GM23338 (cell line): ENCODE results near the gene PSMD11.
"Not testable (repeated sequence)": the region's sequence is repeated elsewhere in the genome, so short reads cannot be mapped to it uniquely, and the experiment has no call there.

ENCODE experiments used
- EZH2 ChIP-seq: fragments of 200-600 bp; sonication (generic); IDR thresholded peaks from one replicate; pipeline ENCODE4 v1.8.0; 2017; ENCODE audit warnings: antibody characterized with exemption, mild to moderate bottlenecking, low read depth; ENCODE audit not compliant: unreplicated experiment
- JUNB ChIP-seq: IDR thresholded peaks from one replicate; pipeline ENCODE4 v1.6.1; 2016; ENCODE audit warnings: antibody characterized with exemption; ENCODE audit not compliant: unreplicated experiment
- POLR2AphosphoS5 ChIP-seq: IDR thresholded peaks from 2 replicates; pipeline ENCODE4 v1.6.1; 2016; ENCODE audit warnings: antibody characterized with exemption, low read depth
- TF ChIP-seq, protein P1 (sequence below), 2 experiments: fragments of 200-600 bp in 1 of 2; sonication (generic) in 1 of 2; conservative IDR thresholded peaks; 2 replicates each; pipeline versions ENCODE4 v1.5.1 to v1.6.1; 2016 to 2017; ENCODE audit warnings: antibody characterized with exemption in 2 of 2, low read depth in 2 of 2, mild to moderate bottlenecking in 2 of 2, moderate library complexity in 1 of 2
- TF ChIP-seq, protein P2 (sequence below): IDR thresholded peaks from one replicate; pipeline ENCODE4 v1.6.1; 2018; ENCODE audit warnings: antibody characterized with exemption; ENCODE audit not compliant: unreplicated experiment
- TF ChIP-seq, protein P3 (sequence below): IDR thresholded peaks from 2 replicates; pipeline ENCODE4 v1.6.1; 2016; ENCODE audit warnings: antibody characterized with exemption

DNA sequence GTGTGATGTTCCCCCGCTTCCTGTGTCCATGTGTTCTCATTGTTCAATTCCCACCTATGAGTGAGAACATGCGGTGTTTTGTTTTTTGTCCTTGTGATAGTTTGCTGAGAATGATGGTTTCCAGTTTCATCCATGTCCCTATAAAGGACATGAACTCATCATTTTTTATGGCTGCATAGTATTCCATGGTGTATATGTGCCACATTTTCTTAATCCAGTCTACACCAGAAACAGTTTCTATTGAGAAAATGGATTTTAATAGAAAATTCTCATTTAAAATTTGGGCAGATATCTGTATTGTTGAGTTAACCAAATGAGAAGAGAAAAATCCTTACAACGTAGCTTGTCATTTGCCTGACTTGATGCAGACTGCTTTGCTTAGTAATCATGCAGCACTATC lies 34.2 kb upstream of the PSMD11 start:
- TF ChIP-seq, protein P1, sequence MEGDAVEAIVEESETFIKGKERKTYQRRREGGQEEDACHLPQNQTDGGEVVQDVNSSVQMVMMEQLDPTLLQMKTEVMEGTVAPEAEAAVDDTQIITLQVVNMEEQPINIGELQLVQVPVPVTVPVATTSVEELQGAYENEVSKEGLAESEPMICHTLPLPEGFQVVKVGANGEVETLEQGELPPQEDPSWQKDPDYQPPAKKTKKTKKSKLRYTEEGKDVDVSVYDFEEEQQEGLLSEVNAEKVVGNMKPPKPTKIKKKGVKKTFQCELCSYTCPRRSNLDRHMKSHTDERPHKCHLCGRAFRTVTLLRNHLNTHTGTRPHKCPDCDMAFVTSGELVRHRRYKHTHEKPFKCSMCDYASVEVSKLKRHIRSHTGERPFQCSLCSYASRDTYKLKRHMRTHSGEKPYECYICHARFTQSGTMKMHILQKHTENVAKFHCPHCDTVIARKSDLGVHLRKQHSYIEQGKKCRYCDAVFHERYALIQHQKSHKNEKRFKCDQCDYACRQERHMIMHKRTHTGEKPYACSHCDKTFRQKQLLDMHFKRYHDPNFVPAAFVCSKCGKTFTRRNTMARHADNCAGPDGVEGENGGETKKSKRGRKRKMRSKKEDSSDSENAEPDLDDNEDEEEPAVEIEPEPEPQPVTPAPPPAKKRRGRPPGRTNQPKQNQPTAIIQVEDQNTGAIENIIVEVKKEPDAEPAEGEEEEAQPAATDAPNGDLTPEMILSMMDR (conservative IDR thresholded peaks at IDR 0.05; ENCODE audit: low read depth in 2 of 2): not testable (repeated sequence)
- TF ChIP-seq, protein P2, sequence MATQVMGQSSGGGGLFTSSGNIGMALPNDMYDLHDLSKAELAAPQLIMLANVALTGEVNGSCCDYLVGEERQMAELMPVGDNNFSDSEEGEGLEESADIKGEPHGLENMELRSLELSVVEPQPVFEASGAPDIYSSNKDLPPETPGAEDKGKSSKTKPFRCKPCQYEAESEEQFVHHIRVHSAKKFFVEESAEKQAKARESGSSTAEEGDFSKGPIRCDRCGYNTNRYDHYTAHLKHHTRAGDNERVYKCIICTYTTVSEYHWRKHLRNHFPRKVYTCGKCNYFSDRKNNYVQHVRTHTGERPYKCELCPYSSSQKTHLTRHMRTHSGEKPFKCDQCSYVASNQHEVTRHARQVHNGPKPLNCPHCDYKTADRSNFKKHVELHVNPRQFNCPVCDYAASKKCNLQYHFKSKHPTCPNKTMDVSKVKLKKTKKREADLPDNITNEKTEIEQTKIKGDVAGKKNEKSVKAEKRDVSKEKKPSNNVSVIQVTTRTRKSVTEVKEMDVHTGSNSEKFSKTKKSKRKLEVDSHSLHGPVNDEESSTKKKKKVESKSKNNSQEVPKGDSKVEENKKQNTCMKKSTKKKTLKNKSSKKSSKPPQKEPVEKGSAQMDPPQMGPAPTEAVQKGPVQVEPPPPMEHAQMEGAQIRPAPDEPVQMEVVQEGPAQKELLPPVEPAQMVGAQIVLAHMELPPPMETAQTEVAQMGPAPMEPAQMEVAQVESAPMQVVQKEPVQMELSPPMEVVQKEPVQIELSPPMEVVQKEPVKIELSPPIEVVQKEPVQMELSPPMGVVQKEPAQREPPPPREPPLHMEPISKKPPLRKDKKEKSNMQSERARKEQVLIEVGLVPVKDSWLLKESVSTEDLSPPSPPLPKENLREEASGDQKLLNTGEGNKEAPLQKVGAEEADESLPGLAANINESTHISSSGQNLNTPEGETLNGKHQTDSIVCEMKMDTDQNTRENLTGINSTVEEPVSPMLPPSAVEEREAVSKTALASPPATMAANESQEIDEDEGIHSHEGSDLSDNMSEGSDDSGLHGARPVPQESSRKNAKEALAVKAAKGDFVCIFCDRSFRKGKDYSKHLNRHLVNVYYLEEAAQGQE: not testable (repeated sequence)
- TF ChIP-seq JUNB, EZH2, POLR2AphosphoS5: not testable (repeated sequence)
- TF ChIP-seq, protein P3, sequence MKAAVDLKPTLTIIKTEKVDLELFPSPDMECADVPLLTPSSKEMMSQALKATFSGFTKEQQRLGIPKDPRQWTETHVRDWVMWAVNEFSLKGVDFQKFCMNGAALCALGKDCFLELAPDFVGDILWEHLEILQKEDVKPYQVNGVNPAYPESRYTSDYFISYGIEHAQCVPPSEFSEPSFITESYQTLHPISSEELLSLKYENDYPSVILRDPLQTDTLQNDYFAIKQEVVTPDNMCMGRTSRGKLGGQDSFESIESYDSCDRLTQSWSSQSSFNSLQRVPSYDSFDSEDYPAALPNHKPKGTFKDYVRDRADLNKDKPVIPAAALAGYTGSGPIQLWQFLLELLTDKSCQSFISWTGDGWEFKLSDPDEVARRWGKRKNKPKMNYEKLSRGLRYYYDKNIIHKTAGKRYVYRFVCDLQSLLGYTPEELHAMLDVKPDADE: not testable (repeated sequence)
